PC-3 (cell line): Measurements from ENCODE around the gene MRPL20. TPM values are rescaled to one million over a fixed set of nuclear protein-coding genes. Genes with fewer than 3 reads are reported as not detected.
A peak's percentile ranks its signal among the peaks of the same experiment; 100 is the strongest.

ENCODE experiments used
- ATAC-seq: fragments of 200-7000 bp; cut with Tn5 transposase; 2 replicates; pipeline ENCODE4 v1.9.1; 2020; ENCODE audit warnings: mild to moderate bottlenecking, moderate library complexity
- BruUV-seq: library from RNA; stranded (reverse); fragments of 400-500 nt; replicated peaks from 2 replicates; lab custom pipeline; 2021; lab: Mats Ljungman, UMichigan
- CTCF ChIA-PET: fragments of 300-600 bp; sonication (Branson Sonifier 250); formaldehyde crosslinking; loops from one replicate; lab custom pipeline; 2022; ENCODE audit warnings: antibody characterized with exemption; lab: Charles Lee
- POLR2A ChIA-PET: fragments of 300-600 bp; sonication (Branson Sonifier 250); formaldehyde crosslinking; loops from one replicate; lab custom pipeline; 2022; ENCODE audit warnings: antibody characterized with exemption; ENCODE audit not compliant: unreplicated experiment; lab: Charles Lee
- DNase-seq: peaks from one replicate; pipeline ENCODE4 v3.0.0-alpha.2; 2015
- H2AFZ ChIP-seq: fragments of 300-600 bp; sonication (generic); 2 replicates; pipeline ENCODE4 v1.6.0; 2016; ENCODE audit warnings: antibody characterized with exemption, low read length
- H3F3A ChIP-seq: fragments of 300-600 bp; sonication (generic); one replicate; pipeline ENCODE4 v1.6.0; 2017; ENCODE audit warnings: antibody characterized with exemption, low read length, control low read depth, mild to moderate bottlenecking; ENCODE audit not compliant: unreplicated experiment
- H3K27ac ChIP-seq: fragments of 300-600 bp; sonication (generic); 2 replicates; pipeline ENCODE4 v1.5.1; 2016; ENCODE audit warnings: mild to moderate bottlenecking, low read length
- H3K27me3 ChIP-seq: fragments of 300-600 bp; sonication (generic); 2 replicates; pipeline ENCODE4 v1.6.1; 2016; ENCODE audit warnings: low read length, mixed read lengths
- H3K36me3 ChIP-seq: fragments of 300-600 bp; sonication (generic); 2 replicates; pipeline ENCODE4 v1.6.1; 2016; ENCODE audit warnings: low read depth, mixed run types, low read length, mixed read lengths
- H3K4me1 ChIP-seq: fragments of 300-600 bp; sonication (generic); 2 replicates; pipeline ENCODE4 v1.5.1; 2016; ENCODE audit warnings: low read length; ENCODE audit not compliant: insufficient read depth
- H3K4me2 ChIP-seq: fragments of 300-600 bp; sonication (generic); 2 replicates; pipeline ENCODE4 v1.6.0; 2016; ENCODE audit warnings: low read length
- H3K4me3 ChIP-seq: fragments of 300-600 bp; sonication (generic); 2 replicates; pipeline ENCODE4 v1.5.1; 2016; ENCODE audit warnings: mild to moderate bottlenecking, low read length, mixed read lengths
- H3K79me2 ChIP-seq: fragments of 300-600 bp; sonication (generic); 2 replicates; pipeline ENCODE4 v1.6.1; 2017; ENCODE audit warnings: low read length, mixed read lengths
- H3K9ac ChIP-seq: fragments of 300-600 bp; sonication (generic); 2 replicates; pipeline ENCODE4 v1.6.0; 2016; ENCODE audit warnings: mild to moderate bottlenecking, low read length
- H3K9me2 ChIP-seq: fragments of 300-600 bp; sonication (generic); replicated peaks from 2 replicates; pipeline ENCODE4 v1.6.1; 2016; ENCODE audit warnings: mixed run types, low read length, mixed read lengths
- H3K9me3 ChIP-seq: fragments of 300-600 bp; sonication (generic); 2 replicates; pipeline ENCODE4 v1.6.1; 2016; ENCODE audit warnings: low read length, mixed read lengths
- H4K20me1 ChIP-seq: fragments of 300-600 bp; sonication (generic); 2 replicates; pipeline ENCODE4 v1.6.1; 2016; ENCODE audit warnings: low read length, mixed read lengths
- EZH2 ChIP-seq: fragments of 300-600 bp; sonication (generic); IDR thresholded peaks from one replicate; pipeline ENCODE4 v1.6.1; 2017; ENCODE audit warnings: antibody characterized with exemption, mild to moderate bottlenecking, low read length; ENCODE audit not compliant: unreplicated experiment
- EZH2phosphoT487 ChIP-seq: fragments of 300-600 bp; sonication (generic); IDR thresholded peaks from 2 replicates; pipeline ENCODE4 v1.6.1; 2018; ENCODE audit warnings: mild to moderate bottlenecking, antibody characterized with exemption, low read length, borderline replicate concordance
- intact Hi-C: fragments of 100-400 bp; cut with micrococcal nuclease; formaldehyde crosslinking; loops from 2 replicates; pipeline ENCODE4 v1.9.0; 2023
- total RNA-seq: library from RNA; depleted of rRNA; stranded (reverse); fragments of >200 nt; gene quantifications from 2 replicates; pipeline ENCODE4 v1.2.3, GENCODE V29; 2014
- TF ChIP-seq, protein P1 (sequence below): fragments of 300-600 bp; sonication (generic); conservative IDR thresholded peaks from 2 replicates; pipeline ENCODE4 v1.5.1; 2017; ENCODE audit warnings: antibody characterized with exemption, low read depth, mild to moderate bottlenecking, low read length

Gene MRPL20
- total RNA-seq, 1 experiment from 2014 or later, result 506 TPM

DNA sequence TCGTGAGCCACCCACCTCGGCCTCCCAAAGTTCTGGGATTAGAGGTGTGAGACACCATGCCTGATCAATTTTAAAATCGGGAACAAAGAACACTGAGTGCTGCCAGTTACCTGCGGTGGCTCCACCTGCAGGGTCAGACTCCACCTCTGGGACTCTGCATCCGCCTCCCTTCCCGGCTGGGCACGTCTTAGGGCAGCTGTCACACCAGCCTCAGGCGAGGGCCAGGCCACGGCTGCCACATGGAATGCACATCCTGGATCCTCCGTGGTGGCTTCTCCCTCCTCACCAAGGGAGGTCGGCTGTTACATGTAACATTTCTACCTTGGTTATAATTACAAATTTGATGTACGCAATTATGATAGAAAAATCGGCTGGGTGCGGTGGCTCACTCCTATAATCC, 42.8 kb downstream of the MRPL20 start:
- Histone ChIP-seq H3K27me3 (no peaks in the 10 kb centered on the region), H3K9me3 (peaks cover 16% of the 10 kb centered on the region; the same call in 1 of the 2 replicates), H3K4me3 (no peak overlapping the region), H3K27ac (peak overlapping the region; percentile 3; the same call in 1 of the 2 replicates), H3F3A (no peaks in the 10 kb centered on the region), H3K9ac (no peak overlapping the region), H3K36me3 (no peaks in the 10 kb centered on the region), H4K20me1 (no peaks in the 10 kb centered on the region), H3K4me2 (no peak overlapping the region), H3K4me1 (peaks cover 29% of the 10 kb centered on the region), H3K79me2 (no peaks in the 10 kb centered on the region), H2AFZ (no peak overlapping the region), H3K9me2 (no peaks in the 10 kb centered on the region)
- BruUV-seq, result no TSS peak
- CTCF ChIA-PET, result no interaction called here
- peak; percentile 53 for ATAC-seq
- peak; percentile 96 for DNase-seq
- TF ChIP-seq, protein P1, sequence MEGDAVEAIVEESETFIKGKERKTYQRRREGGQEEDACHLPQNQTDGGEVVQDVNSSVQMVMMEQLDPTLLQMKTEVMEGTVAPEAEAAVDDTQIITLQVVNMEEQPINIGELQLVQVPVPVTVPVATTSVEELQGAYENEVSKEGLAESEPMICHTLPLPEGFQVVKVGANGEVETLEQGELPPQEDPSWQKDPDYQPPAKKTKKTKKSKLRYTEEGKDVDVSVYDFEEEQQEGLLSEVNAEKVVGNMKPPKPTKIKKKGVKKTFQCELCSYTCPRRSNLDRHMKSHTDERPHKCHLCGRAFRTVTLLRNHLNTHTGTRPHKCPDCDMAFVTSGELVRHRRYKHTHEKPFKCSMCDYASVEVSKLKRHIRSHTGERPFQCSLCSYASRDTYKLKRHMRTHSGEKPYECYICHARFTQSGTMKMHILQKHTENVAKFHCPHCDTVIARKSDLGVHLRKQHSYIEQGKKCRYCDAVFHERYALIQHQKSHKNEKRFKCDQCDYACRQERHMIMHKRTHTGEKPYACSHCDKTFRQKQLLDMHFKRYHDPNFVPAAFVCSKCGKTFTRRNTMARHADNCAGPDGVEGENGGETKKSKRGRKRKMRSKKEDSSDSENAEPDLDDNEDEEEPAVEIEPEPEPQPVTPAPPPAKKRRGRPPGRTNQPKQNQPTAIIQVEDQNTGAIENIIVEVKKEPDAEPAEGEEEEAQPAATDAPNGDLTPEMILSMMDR, result 0 out of 2 replicates have a peak, but pooled peaks have one; percentile 10
- TF ChIP-seq EZH2, result no peak
- POLR2A ChIA-PET, result interaction anchor here (0.7 kb wide), 1 partner anchor 11 kb away, joined by 3 read pairs; no protein-coding TSS in a partner anchor
- intact Hi-C loops, result no loop called here

DNA sequence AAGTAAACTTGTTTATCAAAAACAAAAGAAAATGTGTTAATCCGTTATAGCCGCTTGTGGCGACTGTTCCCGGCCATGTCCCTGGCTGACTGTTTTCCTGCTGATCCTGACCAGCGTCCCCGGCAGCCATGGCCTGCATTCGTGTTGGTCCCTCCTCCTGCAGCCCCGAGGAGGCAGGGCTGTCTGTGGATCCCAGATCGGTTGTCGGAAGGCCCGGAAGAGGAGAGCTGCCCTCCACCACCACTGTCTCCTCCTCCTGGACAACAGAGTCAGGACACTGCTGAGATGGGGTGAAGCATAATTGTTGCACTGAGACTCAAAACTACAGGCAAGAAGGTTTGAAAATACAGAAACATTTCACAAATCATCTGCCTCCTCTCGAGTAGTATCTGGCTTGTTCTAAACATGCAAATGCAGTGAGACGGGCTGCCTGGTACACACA, 45.1 kb downstream of the MRPL20 start:
- POLR2A ChIA-PET, result no interaction called here
- H3K9ac ChIP-seq, result no peak overlapping the region
- intact Hi-C loops, result loop anchor here (2.0 kb wide), 1 partner anchor 17 kb away; no protein-coding TSS in a partner anchor

More for the DNA sequence above, 45.1 kb downstream of the MRPL20 start:
- H3K79me2 ChIP-seq, result no peaks in the 10 kb centered on the region
- TF ChIP-seq, protein P1, result no peak
- no peak for TF ChIP-seq EZH2
- no peak for TF ChIP-seq EZH2phosphoT487
- H3K4me2 ChIP-seq, result no peak overlapping the region
- H3K4me1 ChIP-seq, result peaks cover 29% of the 10 kb centered on the region
- no peaks in the 10 kb centered on the region for H3K9me2 ChIP-seq
- BruUV-seq, result no TSS peak
- H3K27me3 ChIP-seq, result no peaks in the 10 kb centered on the region
- peaks cover 12% of the 10 kb centered on the region; the same call in 1 of the 2 replicates for H3K9me3 ChIP-seq
- no peaks in the 10 kb centered on the region for H3K36me3 ChIP-seq
- H4K20me1 ChIP-seq, result no peaks in the 10 kb centered on the region
- no peaks in the 10 kb centered on the region for H3F3A ChIP-seq
- DNase-seq, result no peak
- H3K4me3 ChIP-seq, result no peak overlapping the region
- CTCF ChIA-PET, result no interaction called here
- no peak for ATAC-seq
- no peak overlapping the region for H2AFZ ChIP-seq
- H3K27ac ChIP-seq, result no peak overlapping the region
